H1 (cell line): ENCODE data around the gene SLC12A7. TPM values are rescaled to one million over a fixed set of nuclear protein-coding genes. Genes with fewer than 3 reads are reported as not detected.

ENCODE experiments used
- CTCF ChIA-PET: fragments of 300-600 bp; sonication (Branson Sonifier 250); formaldehyde crosslinking; loops from one replicate; lab custom pipeline; 2021; ENCODE audit not compliant: partially characterized antibody; lab: Charles Lee
- POLR2A ChIA-PET: fragments of 300-600 bp; sonication (Branson Sonifier 250); formaldehyde crosslinking; loops from one replicate; lab custom pipeline; 2021; ENCODE audit warnings: inconsistent platforms; ENCODE audit not compliant: partially characterized antibody; lab: Charles Lee
- DNase-seq, 2 experiments: peaks; one replicate each; pipeline versions ENCODE4 v3.0.0 to v3.0.0-alpha.2; 2010 to 2022; ENCODE audit warnings: low spot score in 2 of 2, low read depth in 1 of 2, mixed read lengths in 1 of 2
- FAIRE-seq: peaks from 2 replicates; lab custom pipeline; 2011; peaks lifted over from hg19 to GRCh38; lab: Jason Lieb, UNC
- H2AFZ ChIP-seq: 2 replicates; pipeline ENCODE4 v1.8.1; 2012; ENCODE audit warnings: low read length, inconsistent platforms
- H2AK5ac ChIP-seq: 2 replicates; pipeline ENCODE4 v1.6.1; 2013; ENCODE audit warnings: low read depth, low read length
- H2BK120ac ChIP-seq: replicated peaks from 2 replicates; pipeline ENCODE3; 2013; ENCODE audit warnings: low read depth, low read length, inconsistent platforms
- H2BK12ac ChIP-seq: 2 replicates; pipeline ENCODE4 v1.6.1; 2013; ENCODE audit warnings: low read depth, low read length
- H2BK15ac ChIP-seq: 2 replicates; pipeline ENCODE4 v1.6.1; 2013; ENCODE audit warnings: low read length
- H2BK20ac ChIP-seq: 2 replicates; pipeline ENCODE4 v1.6.1; 2013; ENCODE audit warnings: low read length
- H2BK5ac ChIP-seq: 2 replicates; pipeline ENCODE4 v1.6.1; 2013; ENCODE audit warnings: low read depth, low read length
- H3K14ac ChIP-seq: 2 replicates; pipeline ENCODE4 v1.6.1; 2013; ENCODE audit warnings: inconsistent platforms; ENCODE audit not compliant: insufficient read length
- H3K18ac ChIP-seq: 2 replicates; pipeline ENCODE4 v1.6.1; 2013; ENCODE audit warnings: low read length; ENCODE audit errors: extremely low read depth
- H3K23ac ChIP-seq: 2 replicates; pipeline ENCODE4 v1.6.1; 2013; ENCODE audit warnings: inconsistent platforms; ENCODE audit not compliant: insufficient read length
- H3K23me2 ChIP-seq: 2 replicates; pipeline ENCODE4 v1.6.1; 2013; ENCODE audit warnings: low read depth, low read length
- H3K27ac ChIP-seq: 2 replicates; pipeline ENCODE4 v1.6.1; 2011; ENCODE audit warnings: low read depth, low read length, inconsistent platforms
- H3K27me3 ChIP-seq, 4 experiments: replicated peaks in 1 of 4; 1 replicate in 1 of 4; 2 replicates in 3 of 4; pipeline versions ENCODE4 v1.6.1 to v1.8.1; 2011 to 2013; ENCODE audit warnings: low read length in 3 of 4, mild to moderate bottlenecking in 3 of 4, inconsistent platforms in 2 of 4, mixed read lengths in 2 of 4, moderate library complexity in 1 of 4; ENCODE audit not compliant: control insufficient read depth in 3 of 4, insufficient read depth in 3 of 4; ENCODE audit errors: extremely low read depth in 1 of 4
- H3K36me3 ChIP-seq, 4 experiments: 2 replicates each; pipeline versions ENCODE4 v1.6.1 to v1.8.1; 2011 to 2013; ENCODE audit warnings: mild to moderate bottlenecking in 4 of 4, low read length in 3 of 4, moderate library complexity in 2 of 4, control low read depth in 1 of 4, inconsistent platforms in 1 of 4; ENCODE audit not compliant: insufficient read depth in 4 of 4, control insufficient read depth in 2 of 4
- H3K4ac ChIP-seq: replicated peaks from 2 replicates; pipeline ENCODE3; 2013; ENCODE audit warnings: low read length, low read depth, mixed read lengths, inconsistent platforms; ENCODE audit not compliant: insufficient read length
- H3K4me1 ChIP-seq, 4 experiments: replicated peaks in 1 of 4; 1 replicate in 1 of 4; 2 replicates in 3 of 4; pipeline versions ENCODE4 v1.6.1 to v1.8.1; 2011 to 2013; ENCODE audit warnings: low read length in 3 of 4, inconsistent platforms in 2 of 4, mixed read lengths in 1 of 4; ENCODE audit not compliant: insufficient read depth in 4 of 4, control insufficient read depth in 3 of 4
- H3K4me2 ChIP-seq, 2 experiments: 2 replicates each; pipeline versions ENCODE4 v1.6.1 to v1.8.1; 2011 to 2013; ENCODE audit warnings: low read depth in 2 of 2, low read length in 2 of 2, control low read depth in 1 of 2, inconsistent platforms in 1 of 2, mild to moderate bottlenecking in 1 of 2; ENCODE audit not compliant: insufficient read depth in 1 of 2
- H3K4me3 ChIP-seq, 4 experiments: fragments of 200-600, 300-600 bp in 1 of 4; sonication (generic), shearing (Covaris generic), sonication (Bioruptor Twin) in 1 of 4; 2 replicates each; pipeline versions ENCODE4 v1.5.1 to v1.8.1; 2011 to 2016; ENCODE audit warnings: low read length in 4 of 4, low read depth in 3 of 4, control low read depth in 2 of 4, inconsistent platforms in 2 of 4, mild to moderate bottlenecking in 2 of 4, mixed read lengths in 1 of 4, moderate library complexity in 1 of 4; ENCODE audit not compliant: insufficient read depth in 2 of 4; ENCODE audit errors: extremely low read depth in 1 of 4
- H3K56ac ChIP-seq: replicated peaks from 2 replicates; pipeline ENCODE3; 2013; ENCODE audit warnings: low read depth, mild to moderate bottlenecking, mixed read lengths, low read length, inconsistent platforms; ENCODE audit not compliant: insufficient read length
- H3K79me1 ChIP-seq: 2 replicates; pipeline ENCODE4 v1.6.1; 2013; ENCODE audit warnings: low read depth, low read length, control low read depth
- H3K79me2 ChIP-seq, 2 experiments: 2 replicates each; pipeline versions ENCODE4 v1.6.1 to v1.8.1; 2012 to 2013; ENCODE audit warnings: low read length in 2 of 2, mild to moderate bottlenecking in 2 of 2, inconsistent platforms in 1 of 2; ENCODE audit not compliant: insufficient read depth in 2 of 2, control insufficient read depth in 1 of 2
- H3K9ac ChIP-seq, 4 experiments: replicated peaks in 1 of 4; 1 replicate in 1 of 4; 2 replicates in 3 of 4; pipeline versions ENCODE4 v1.6.1 to v1.8.1; 2011 to 2013; ENCODE audit warnings: low read depth in 3 of 4, low read length in 3 of 4, control low read depth in 2 of 4, mild to moderate bottlenecking in 2 of 4, moderate library complexity in 2 of 4, inconsistent platforms in 1 of 4; ENCODE audit errors: extremely low read depth in 1 of 4
- H3K9me3 ChIP-seq, 2 experiments: 2 replicates each; pipeline versions ENCODE4 v1.6.1 to v1.8.1; 2012 to 2013; ENCODE audit warnings: mild to moderate bottlenecking in 2 of 2, moderate library complexity in 2 of 2, control low read depth in 1 of 2, inconsistent platforms in 1 of 2, low read depth in 1 of 2, low read length in 1 of 2, mixed read lengths in 1 of 2; ENCODE audit not compliant: insufficient read depth in 2 of 2
- H4K20me1 ChIP-seq, 2 experiments: replicated peaks in 1 of 2; 2 replicates each; pipeline versions ENCODE3 to v1.8.1; 2011 to 2013; ENCODE audit warnings: inconsistent platforms in 2 of 2, low read length in 2 of 2, mild to moderate bottlenecking in 1 of 2; ENCODE audit not compliant: insufficient read depth in 2 of 2, control insufficient read depth in 1 of 2
- H4K5ac ChIP-seq: 2 replicates; pipeline ENCODE4 v1.6.1; 2013; ENCODE audit warnings: low read length, low read depth, mixed read lengths, inconsistent platforms; ENCODE audit not compliant: insufficient read length
- H4K8ac ChIP-seq: 2 replicates; pipeline ENCODE4 v1.8.0; 2013; ENCODE audit warnings: mild to moderate bottlenecking, moderate library complexity, low read length, inconsistent platforms; ENCODE audit not compliant: insufficient read depth; ENCODE audit errors: extremely low read depth
- H4K91ac ChIP-seq: replicated peaks from 2 replicates; pipeline ENCODE3; 2013; ENCODE audit warnings: low read length, mixed read lengths, inconsistent platforms; ENCODE audit not compliant: insufficient read length
- ATF2 ChIP-seq: IDR thresholded peaks from 2 replicates; pipeline ENCODE4 v1.6.1; 2012; ENCODE audit warnings: low read length, inconsistent platforms
- BRCA1 ChIP-seq: IDR thresholded peaks from 2 replicates; pipeline ENCODE4 v1.6.1; 2012; ENCODE audit warnings: low read depth, low read length, improper control_type of control experiment
- CHD2 ChIP-seq: IDR thresholded peaks from 2 replicates; pipeline ENCODE4 v1.6.1; 2012; ENCODE audit warnings: low read length, improper control_type of control experiment
- CREB1 ChIP-seq: IDR thresholded peaks from 2 replicates; pipeline ENCODE4 v1.6.1; 2012; ENCODE audit warnings: inconsistent platforms
- MAFK ChIP-seq: IDR thresholded peaks from 2 replicates; pipeline ENCODE4 v1.6.1; 2012; ENCODE audit warnings: low read depth, mild to moderate bottlenecking, improper control_type of control experiment, low read length
- PHF8 ChIP-seq: fragments of 200-600 bp; sonication (generic); conservative IDR thresholded peaks from 2 replicates; pipeline ENCODE4 v1.7.1; 2012; ENCODE audit warnings: low read depth, mild to moderate bottlenecking, inconsistent platforms, low read length, moderate library complexity
- POLR2A ChIP-seq, 2 experiments: IDR thresholded peaks; 1 replicate in 1 of 2; 2 replicates in 1 of 2; pipeline ENCODE4 v1.6.1; 2011; ENCODE audit warnings: low read depth in 2 of 2, low read length in 2 of 2, mild to moderate bottlenecking in 2 of 2; ENCODE audit errors: control extremely low read depth in 1 of 2
- RFX5 ChIP-seq: IDR thresholded peaks from 2 replicates; pipeline ENCODE4 v1.6.1; 2011; ENCODE audit warnings: low read depth, low read length, improper control_type of control experiment, borderline replicate concordance
- RXRA ChIP-seq: IDR thresholded peaks from 2 replicates; pipeline ENCODE4 v1.6.1; 2011; ENCODE audit warnings: low read depth, mild to moderate bottlenecking, low read length, moderate library complexity; ENCODE audit not compliant: insufficient read depth
- SP1 ChIP-seq: IDR thresholded peaks from 2 replicates; pipeline ENCODE4 v1.6.1; 2011; ENCODE audit warnings: low read depth, low read length
- TBP ChIP-seq: IDR thresholded peaks from 2 replicates; pipeline ENCODE4 v1.6.1; 2011; ENCODE audit warnings: low read depth, low read length, improper control_type of control experiment
- ZNF274 ChIP-seq: IDR thresholded peaks from 2 replicates; pipeline ENCODE4 v1.7.0; 2012; ENCODE audit warnings: low read length, borderline replicate concordance; ENCODE audit errors: extremely low read depth
- WGBS, 2 experiments: shearing (Covaris generic) in 1 of 2; methylation state at CpG; one replicate each; pipeline versions ENCODE4 v1.1.6 to v1.1.7; 2013 to 2015; ENCODE audit warnings: low lambda C conversion rate in 2 of 2, mixed read lengths in 2 of 2, inconsistent platforms in 1 of 2, low coverage in 1 of 2, missing lambda C conversion rate in 1 of 2; ENCODE audit not compliant: insufficient replicate concordance in 2 of 2, insufficient coverage in 1 of 2, insufficient read length in 1 of 2; ENCODE audit errors: extremely low coverage in 1 of 2, missing lambda C conversion rate in 1 of 2; 5-methylcytosine and 5-hydroxymethylcytosine counted together
- polyA plus RNA-seq, 7 experiments: library from polyadenylated mRNA; depleted of rRNA in 3 of 7; stranded (reverse) in 5 of 7; unstranded in 2 of 7; fragments of >200 nt in 5 of 7; fragments of 200-250 nt in 2 of 7; gene quantifications; 1 replicate in 5 of 7; 2 replicates in 1 of 7; 4 replicates in 1 of 7; pipeline versions ENCODE4 v1.2.1 to v1.2.3, GENCODE V29; 2011 to 2013; ENCODE audit warnings: missing spikeins in 2 of 7, mixed read lengths in 2 of 7
- total RNA-seq: library from RNA; stranded (reverse); fragmentation: NEBNext Ultra II Directional; extraction: Animal tissue kit (Norgen Biotek cat#: 25700); gene quantifications from 2 replicates; pipeline ENCODE4 v1.2.1, GENCODE V29; 2021

SLC12A7 gene
- total and polyA plus RNA-seq, 2 of the 8 experiments (the other 6 are each of a cell fraction or from before 2014, with no cell fraction given) = 23.5 to 39.7 TPM

GRCh38 chr5:1095302-1095989 lies 16.4 kb downstream of the SLC12A7 start:
- Histone ChIP-seq H3K79me1 (peaks cover 34% of the 10 kb centered on the region), H2AK5ac (no peak overlapping the region; the same call in 1 of the 2 replicates), H3K4me2 (no peak overlapping the region), H3K4me1 (peaks cover 5 to 46% (median 25%) of the 10 kb centered on the region in 4 experiments), H3K9ac (no peak overlapping the region), H3K36me3 (peaks cover 4 to 23% (median 9%) of the 10 kb centered on the region in 4 experiments; a peak in 4 of 8 replicates), H2BK20ac (no peak overlapping the region), H3K18ac (peak overlapping the region; percentile 24), H2BK15ac (peak overlapping the region; percentile 81; the same call in 1 of the 2 replicates), H3K56ac (no peak overlapping the region), H4K20me1 (peaks cover 0 to 11% of the 10 kb centered on the region in 2 experiments), H4K8ac (no peak overlapping the region), H3K23me2 (no peaks in the 10 kb centered on the region; the same call in 1 of the 2 replicates), H3K79me2 (peaks cover 0 to 49% of the 10 kb centered on the region in 2 experiments; a peak in 3 of 4 replicates), H3K27me3 (no peaks in the 10 kb centered on the region), H3K14ac (no peak overlapping the region), H2BK120ac (no peak overlapping the region), H3K23ac (no peak overlapping the region), H3K9me3 (no peaks in the 10 kb centered on the region), H3K27ac (no peak overlapping the region), H2AFZ (no peak overlapping the region), H2BK12ac (no peak overlapping the region), H2BK5ac (no peak overlapping the region), H4K91ac (no peak overlapping the region), H3K4me3 (no peak overlapping the region), H4K5ac (no peak overlapping the region), H3K4ac (no peak overlapping the region)
- 91% methylated on average over 21 of the region's 22 CpGs; no CpG with 5 or more reads in 1 of the 2 experiments for WGBS, 2 experiments
- CTCF ChIA-PET = interaction anchor here (0.6 to 3.4 kb wide), 3 partner anchors 32 to 73 kb away, joined by 3 to 19 read pairs (median 3); no protein-coding TSS in a partner anchor
- POLR2A ChIA-PET = interaction anchor here (0.6 to 2.5 kb wide), 4 partner anchors 10 to 67 kb away, joined by 3 to 5 read pairs (median 3); no protein-coding TSS in a partner anchor
- FAIRE-seq (no peak), DNase-seq (no peak)
- TF ChIP-seq RFX5 (no peak), ATF2 (no peak), CREB1 (no peak), SP1 (no peak), TBP (no peak), PHF8 (no peak), CHD2 (no peak), MAFK (no peak), POLR2A (IDR thresholded peaks at IDR 0.05; ENCODE audit: control extremely low read depth in 1 of 2, low read depth in 2 of 2, low read length in 2 of 2) (no peak), ZNF274 (no peak), BRCA1 (no peak), RXRA (no peak)
